SW480 (cell line): ENCODE results near the gene MXD1.
A peak's percentile ranks its signal among the peaks of the same experiment; 100 is the strongest.
"Not testable (repeated sequence)": the region's sequence is repeated elsewhere in the genome, so short reads cannot be mapped to it uniquely, and the experiment has no call there.

ENCODE experiments used
- DNase-seq: peaks from one replicate; pipeline ENCODE4 v3.0.0-alpha.2; 2016; ENCODE audit warnings: low spot score

MXD1 gene

DNA sequence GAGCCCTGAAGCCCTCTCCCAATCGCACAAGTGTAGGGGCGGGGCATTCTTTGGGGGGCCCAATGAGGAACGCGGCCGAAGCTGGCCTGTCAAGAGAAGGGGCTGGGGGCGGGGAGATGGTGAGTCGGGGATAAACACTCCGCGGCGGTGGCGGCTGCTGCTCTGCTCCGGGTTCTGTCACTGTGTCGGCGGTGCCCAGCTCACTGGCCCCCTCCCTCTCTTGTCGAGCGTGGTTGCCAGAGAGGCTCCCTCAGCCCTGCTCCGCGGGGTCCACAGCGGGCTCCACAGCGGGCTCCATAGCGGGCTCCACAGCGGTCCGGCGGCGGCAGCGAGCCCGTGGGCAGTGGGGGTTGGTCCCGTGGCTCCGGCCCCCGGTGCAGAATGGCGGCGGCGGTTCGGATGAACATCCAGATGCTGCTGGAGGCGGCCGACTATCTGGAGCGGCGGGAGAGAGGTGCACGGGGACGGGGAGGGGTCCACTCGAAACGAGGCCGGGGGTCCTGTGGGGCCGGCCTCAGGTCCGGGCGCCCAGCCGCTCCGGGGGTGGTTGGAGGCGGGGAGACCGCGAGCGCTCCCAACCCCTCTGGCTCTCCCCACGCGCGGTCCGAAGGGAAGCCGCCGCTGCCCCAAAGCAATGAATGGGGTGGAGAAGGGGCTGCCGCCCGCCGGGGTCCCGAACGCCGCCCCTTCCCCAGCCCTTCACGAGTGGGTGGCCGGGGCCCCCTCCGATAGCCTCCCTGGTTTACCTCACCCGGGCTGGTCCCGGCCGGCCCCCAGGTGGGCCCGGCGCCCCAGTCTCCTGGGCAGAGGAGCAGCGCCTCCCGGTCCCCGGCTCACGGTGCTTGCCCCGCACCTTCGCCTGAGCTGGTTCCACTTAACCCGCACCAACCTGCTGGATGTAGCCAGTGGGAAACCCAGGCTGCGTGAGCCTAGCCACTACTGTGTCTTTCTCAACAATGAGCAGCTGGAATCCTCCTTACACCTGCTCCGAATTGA is at the start of gene MXD1:
TSS of gene MXD1 (plus strand) at position 160 of the 996 bp plus-strand sequence. CDS start at position 382, 222 bp downstream.
- DNase-seq, result no peak

DNA sequence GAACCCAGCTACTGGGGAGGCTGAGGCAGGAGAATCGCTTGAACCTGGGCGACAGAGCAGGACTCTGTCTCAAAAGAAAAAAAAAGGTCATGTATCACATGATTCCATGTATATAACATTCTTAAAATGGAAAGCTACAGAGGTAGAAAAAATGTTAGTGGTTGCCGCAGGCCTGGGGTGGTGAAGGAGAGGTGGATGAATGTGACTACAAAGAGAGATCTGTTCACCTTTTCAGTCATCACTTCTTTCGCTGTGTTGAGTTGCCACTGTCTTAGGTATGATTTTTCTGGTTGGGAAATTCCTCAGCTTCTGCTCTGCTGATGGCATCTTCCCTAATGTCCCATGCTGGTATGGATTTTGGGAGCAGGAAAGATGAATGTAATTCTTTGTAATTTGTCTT is 26.5 kb upstream of the MXD1 start:
- no peak for DNase-seq

- no peak for DNase-seq
Observed at GRCh38 chr2:69889302-69889701, 25.6 kb upstream of the MXD1 start.

- no peak for DNase-seq
Observed at GRCh38 chr2:69890881-69891280, 24.0 kb upstream of the MXD1 start.

GRCh38 chr2:69892838-69893424 is 22.0 kb upstream of the MXD1 start:
- not testable (repeated sequence) for DNase-seq

GRCh38 chr2:69893684-69894551 is 21.0 kb upstream of the MXD1 start, which contains the start of gene SNRNP27:
TSS of gene SNRNP27 (plus strand) at chr2:69893956. CDS start at chr2:69893985, 29 bp downstream.
- peak; percentile 82 for DNase-seq

- not testable (repeated sequence) for DNase-seq
Observed at GRCh38 chr2:69894737-69895136, 20.2 kb upstream of the MXD1 start.

GRCh38 chr2:69902213-69902922 is 12.5 kb upstream of the MXD1 start:
- no peak for DNase-seq

GRCh38 chr2:69907216-69907615 is 7.7 kb upstream of the MXD1 start:
- no peak for DNase-seq

DNA sequence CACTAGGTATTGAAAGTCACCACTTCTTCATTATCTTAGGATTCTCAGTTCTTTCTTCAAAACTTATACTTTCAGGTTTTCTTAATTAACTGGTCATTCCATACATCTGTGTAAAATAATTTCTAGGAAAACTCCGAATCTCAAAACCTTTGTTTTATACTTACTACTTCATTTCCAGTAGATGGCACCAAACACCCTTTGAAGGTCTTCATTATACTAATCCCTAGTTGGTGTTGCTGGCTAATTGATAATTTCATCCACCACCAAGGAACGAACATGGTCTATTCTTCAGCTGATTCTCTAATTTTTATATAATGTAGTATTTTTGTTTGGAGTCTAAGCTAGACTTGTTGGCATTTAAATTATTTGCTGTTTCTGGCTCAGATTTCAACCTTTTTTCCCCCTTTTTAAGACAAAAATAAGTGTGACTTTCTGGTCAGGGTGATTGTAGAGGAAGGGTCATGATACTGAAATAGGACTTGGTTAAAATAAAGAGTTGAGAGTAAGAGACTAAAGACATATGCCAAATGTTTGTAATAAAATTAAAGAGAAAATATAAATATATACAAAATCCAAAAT is 2.8 kb upstream of the MXD1 start:
- peak; percentile 80 for DNase-seq

DNA sequence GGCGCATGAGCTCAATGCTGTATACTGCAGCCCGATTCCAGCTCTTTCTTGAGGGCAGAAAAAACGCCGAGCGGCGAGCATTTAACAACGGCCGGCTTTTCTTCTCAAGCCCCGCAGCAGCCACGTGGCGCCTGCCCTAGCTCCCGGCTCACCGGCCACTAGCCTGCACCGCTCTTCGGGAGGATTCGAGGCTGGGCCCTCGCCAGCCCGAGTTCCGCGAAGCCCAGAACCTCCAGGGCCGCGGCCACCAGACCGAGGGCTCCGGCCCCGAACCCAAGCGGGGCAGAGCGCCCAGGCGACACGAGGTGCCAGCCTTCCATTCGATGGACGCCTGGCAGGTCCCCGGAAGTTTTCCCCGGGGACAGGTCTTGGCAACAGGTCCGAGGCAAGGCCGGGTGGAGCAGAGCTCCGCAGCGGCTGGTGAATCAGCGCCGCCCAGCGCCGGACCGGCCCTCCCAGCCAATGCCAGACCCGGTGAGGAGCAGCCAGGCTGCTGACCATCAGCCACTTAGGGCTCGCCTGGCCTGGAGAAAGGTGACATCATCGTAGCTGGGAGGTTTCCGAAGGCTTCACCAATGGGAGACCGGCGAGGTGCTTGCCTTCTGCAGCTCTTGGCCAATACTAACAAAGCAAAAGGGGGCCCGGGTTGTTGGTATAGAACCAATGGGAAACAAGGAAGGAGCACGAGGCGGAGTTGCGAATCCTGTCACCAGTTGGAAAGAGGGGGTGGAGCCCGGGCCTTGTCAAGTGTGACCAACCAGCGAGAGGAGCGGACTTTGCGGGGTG is 552 bp upstream of the MXD1 start:
- peak; percentile 100 for DNase-seq

GRCh38 chr2:69916106-69916505 is 1.2 kb downstream of the MXD1 start:
- DNase-seq, result no peak

- peak; percentile 53 for DNase-seq
Observed at GRCh38 chr2:69917852-69918251, 2.9 kb downstream of the MXD1 start.

GRCh38 chr2:69918401-69918800 is 3.5 kb downstream of the MXD1 start:
- DNase-seq, result no peak

- no peak for DNase-seq
Observed at GRCh38 chr2:69923116-69923515, 8.2 kb downstream of the MXD1 start.

DNA sequence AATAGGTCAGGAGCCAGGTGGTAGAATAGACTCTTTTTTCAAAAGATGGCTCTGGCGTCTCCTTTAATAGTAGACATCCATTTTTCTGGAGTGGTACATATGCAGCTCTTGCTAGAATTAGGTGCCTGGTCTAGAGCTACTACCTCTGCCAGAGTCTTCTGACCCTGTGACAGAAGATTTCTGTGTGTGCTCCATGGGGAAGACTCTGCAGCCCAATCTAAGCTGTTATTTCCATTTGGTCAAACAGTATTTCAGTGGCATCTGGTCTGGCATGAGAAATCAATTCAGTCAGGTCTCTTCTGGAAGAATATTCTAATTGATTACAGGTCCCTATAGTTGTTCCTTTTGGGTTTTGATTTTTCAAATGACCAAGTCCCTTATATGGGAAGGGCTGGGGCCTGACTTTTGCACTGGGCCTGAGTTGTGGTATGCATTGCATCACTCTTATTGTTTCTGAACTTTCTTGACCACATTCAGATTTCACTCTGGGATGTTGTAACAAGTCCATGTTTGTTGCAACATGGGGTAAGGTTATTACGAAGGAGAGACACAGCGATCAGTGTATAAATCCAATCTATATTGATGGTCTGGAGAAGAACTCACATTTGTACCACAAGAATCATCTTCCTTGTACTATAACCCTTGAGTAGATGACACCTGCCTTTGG is 12.1 kb downstream of the MXD1 start:
- no peak for DNase-seq

- DNase-seq, result no peak
Observed at GRCh38 chr2:69931832-69932595, 17.1 kb downstream of the MXD1 start.

DNA sequence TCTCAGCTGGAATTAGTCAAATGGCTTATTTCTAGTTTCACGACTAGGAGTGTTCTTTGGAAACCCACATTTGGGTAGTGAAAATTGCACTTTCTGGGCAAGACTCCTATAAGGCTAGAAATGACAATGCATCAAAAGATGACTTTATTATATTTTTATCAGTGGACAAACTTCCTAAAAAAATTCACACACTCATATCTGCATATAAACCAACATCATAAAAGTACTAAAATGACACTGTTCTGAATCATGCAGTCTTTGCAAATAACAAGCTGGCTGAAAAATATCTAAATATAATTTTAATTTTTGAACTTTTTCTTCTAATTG is 17.6 kb downstream of the MXD1 start:
- DNase-seq, result no peak

DNA sequence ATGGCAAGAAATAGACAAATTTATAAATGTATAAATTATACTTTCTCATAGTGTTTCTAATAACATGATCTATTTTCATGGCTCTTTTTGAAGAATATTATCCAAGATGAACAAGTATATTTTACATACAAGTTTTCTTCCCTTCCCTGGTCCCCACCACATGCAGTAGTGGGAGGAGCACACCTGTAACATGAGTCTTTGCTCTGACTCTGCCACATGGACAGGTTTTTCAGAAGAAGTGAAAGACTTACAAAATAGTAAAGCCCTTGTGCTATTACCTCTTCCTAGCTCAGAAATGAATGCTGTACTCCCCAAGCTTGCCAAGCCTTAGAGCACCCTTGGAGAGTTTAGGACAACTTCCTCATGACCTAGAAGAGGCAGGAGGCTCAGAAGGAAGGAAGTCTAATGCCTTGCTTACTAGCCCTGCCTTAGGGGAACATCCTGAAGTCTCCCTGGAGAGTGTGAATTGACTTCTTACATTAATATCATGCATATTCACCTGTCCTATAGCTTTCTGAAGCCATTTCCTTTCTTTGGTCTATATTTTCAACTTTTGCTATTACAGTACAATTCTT is 18.4 kb downstream of the MXD1 start:
- no peak for DNase-seq
